Activated CD4-positive, alpha-beta T cell treated with anti-CD3 and anti-CD28 coated beads, Interleukin-10, Interleukin-2, amounts not matched to agents 100 ng/mL and 50 ng/mL, durations not matched to agents 16 hours and 8 hours (primary cell): Measurements from ENCODE around the gene VSTM2B.

ENCODE experiments used
- DNase-seq: peaks from one replicate; pipeline ENCODE4 v3.0.0-alpha.2; 2020

Gene VSTM2B

DNA sequence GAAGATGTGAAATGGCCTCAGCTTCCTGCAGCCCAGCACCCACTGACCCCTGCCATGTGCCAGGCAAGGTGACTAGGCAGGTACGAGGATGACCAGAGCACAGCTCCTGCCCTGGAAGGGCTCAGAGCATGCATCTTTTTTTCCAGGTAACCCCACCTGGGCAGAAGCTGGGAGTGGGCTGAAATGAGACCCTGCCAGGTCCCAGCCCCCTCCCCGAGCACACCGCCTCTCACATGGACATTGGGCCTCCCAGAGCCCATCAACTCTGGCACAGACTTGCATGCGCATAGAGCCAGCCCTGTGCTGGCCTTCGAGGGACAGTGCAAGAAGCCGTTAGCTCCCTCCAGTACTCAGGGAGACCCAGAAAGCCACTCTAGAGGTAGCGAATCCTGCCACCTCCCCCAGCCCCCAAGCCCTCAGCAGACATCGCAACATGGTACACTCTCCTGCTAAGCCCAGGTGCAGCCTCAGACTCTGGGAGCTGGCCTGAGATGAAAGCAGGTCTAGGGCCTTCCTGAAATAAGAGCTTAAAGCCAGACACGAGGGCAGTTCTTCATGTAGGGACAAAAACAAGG, 8.9 kb upstream of the VSTM2B start:
- DNase-seq: no peak

DNA sequence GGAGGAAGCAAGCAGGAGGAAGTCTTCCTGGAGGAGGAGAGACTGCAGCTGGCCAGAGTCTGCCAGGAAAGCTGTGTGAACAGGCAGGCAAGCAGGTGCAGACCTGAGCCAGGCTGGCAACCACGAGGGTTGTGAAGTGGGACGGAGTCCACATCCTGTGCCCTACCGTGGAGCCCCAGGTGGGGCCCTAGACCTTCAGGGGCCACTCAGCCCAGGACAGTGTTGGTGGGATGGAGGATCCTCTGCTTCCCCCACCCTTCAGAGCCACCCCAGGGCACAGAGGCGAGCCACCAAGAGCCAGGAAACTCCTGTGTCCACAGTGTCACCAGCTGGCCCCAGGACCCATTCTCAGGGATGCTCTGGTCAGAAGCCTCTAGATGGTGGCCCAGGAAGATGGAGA, 8.4 kb upstream of the VSTM2B start:
- DNase-seq: no peak

DNA sequence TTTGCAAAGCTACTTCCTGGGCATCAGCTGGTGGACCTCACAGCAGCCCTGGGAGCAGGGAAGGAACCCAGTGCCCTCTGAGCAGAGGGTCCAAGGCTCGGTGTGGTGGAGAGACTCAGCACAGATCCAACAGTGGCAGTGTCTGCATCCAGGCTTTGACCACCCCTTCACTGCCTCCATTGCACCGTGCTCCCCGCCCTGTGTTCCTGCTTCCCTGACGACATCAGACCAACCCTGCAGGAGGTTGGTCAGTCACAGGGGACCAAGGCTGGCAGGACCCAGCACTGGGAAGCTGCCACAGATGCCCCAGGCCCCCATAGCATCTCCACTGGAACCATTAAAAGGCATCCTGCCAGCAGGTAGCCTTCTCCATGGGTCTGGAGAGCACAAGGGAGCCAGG, 7.8 kb upstream of the VSTM2B start:
- DNase-seq: no peak

DNA sequence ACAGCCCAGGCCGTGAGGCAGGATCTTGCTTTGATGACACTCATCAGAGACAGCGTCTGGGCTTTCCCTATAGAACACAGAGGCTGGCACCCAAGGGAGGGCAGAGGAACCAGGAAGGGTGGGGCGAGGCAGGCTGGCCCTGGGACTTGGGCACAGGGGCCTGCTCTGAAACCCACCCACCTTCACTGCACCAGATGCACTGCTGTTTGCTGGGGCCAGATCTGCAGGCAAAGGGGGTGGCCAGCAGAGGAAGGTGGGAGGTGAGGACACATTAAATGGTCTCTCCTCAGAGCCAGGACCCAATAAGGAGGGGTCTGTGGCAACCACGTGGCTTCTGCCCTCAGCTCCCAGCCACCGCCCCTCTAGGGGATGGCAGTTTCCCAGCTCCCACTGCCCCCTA, 6.6 kb upstream of the VSTM2B start:
- no peak for DNase-seq

GRCh38 chr19:29519931-29520330, 5.9 kb upstream of the VSTM2B start:
- DNase-seq: no peak

DNA sequence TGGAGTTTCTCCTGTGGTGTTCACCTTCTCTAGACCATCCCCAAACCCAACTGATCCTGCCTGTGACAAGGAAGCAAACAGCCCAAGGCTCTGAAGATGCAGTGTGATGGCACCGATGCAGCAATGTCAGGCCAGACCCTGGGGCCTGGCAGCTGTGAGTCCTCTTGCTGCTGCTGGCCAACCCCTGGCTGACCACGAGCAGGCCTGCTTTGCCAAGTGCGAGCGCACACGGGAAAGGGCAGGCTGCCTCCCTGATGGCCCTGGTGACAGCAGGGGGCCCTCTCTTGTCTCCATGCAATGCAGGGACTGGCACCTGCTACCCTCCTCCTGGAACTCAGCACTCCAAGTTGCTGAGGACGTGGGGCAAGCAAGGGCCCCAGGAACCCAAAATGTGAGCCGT, 5.4 kb upstream of the VSTM2B start:
- no peak for DNase-seq

GRCh38 chr19:29521291-29522075, 4.3 kb upstream of the VSTM2B start:
- DNase-seq: no peak

- no peak for DNase-seq
Measured at GRCh38 chr19:29523568-29523967, 2.2 kb upstream of the VSTM2B start.

DNA sequence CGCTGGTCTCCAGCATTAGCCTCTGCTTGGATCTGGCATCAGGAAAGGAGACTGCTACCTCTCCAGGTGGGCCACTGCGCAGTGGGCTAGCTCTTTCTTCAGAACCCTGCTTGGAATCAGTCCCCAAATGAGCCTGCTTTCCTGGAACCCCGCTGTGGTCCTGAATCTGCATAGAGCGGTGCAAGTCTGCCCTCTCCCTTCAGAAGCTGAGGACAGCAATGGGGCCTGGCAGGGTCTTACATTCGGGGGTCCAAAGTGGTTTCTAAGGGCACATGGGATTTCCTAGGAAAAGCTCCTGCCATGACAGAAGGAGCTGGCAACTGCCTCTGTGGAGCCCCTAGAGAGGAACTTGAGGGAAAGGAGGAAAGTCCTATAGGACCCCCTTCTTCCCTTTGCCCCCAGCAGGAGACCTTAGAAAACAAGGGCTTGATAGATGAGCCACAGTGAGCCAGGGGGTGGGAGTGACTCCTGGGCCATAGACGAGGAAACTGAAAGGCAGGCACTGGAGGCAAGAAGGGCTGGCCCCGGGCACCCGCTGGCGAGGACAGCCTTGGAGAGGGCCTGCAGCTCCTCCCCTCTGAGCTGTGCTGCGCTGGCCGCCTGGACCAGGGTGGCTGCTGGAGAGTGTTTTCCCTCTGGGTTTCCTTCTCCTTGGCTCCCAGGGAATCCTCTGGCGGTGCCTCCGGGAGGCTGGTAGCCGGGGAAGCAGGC, 1.4 kb upstream of the VSTM2B start:
- no peak for DNase-seq

- DNase-seq: no peak
Measured at GRCh38 chr19:29524912-29525831, 622 bp upstream of the VSTM2B start.

DNA sequence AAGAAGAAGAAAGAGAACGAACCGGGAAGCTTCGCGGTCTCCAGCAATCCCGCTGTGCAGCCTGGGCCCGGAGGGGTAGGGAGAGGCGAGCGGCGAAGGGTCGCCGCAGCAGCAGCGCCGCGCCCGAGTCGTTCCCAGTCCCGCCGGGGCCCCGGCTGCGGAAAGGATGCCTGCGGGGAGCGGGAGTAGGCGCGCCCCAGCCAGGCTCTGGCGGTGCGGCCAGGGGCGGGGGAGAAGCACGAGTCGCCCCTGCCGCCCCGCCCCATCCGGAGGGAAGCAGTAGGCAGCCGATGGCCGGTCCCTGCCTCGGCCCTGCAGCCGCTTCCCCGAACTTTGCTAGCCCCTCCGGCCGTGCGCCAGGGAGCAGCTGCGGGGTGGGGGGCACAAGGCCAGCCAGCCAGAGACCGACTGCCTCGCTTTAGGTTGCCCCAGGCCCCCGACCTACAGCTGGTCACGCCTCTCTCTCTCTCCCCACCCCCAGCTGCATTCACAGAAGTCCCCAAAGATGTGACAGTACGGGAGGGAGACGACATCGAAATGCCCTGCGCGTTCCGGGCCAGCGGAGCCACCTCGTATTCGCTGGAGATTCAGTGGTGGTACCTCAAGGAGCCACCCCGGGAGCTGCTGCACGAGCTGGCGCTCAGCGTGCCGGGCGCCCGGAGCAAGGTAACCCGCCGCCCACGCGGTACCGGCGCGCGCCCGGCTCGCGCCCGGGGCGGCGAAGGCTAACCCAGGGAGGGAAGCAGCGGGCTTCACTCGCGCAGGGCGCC, 1.1 kb downstream of the VSTM2B start:
- peak; percentile 50 for DNase-seq

DNA sequence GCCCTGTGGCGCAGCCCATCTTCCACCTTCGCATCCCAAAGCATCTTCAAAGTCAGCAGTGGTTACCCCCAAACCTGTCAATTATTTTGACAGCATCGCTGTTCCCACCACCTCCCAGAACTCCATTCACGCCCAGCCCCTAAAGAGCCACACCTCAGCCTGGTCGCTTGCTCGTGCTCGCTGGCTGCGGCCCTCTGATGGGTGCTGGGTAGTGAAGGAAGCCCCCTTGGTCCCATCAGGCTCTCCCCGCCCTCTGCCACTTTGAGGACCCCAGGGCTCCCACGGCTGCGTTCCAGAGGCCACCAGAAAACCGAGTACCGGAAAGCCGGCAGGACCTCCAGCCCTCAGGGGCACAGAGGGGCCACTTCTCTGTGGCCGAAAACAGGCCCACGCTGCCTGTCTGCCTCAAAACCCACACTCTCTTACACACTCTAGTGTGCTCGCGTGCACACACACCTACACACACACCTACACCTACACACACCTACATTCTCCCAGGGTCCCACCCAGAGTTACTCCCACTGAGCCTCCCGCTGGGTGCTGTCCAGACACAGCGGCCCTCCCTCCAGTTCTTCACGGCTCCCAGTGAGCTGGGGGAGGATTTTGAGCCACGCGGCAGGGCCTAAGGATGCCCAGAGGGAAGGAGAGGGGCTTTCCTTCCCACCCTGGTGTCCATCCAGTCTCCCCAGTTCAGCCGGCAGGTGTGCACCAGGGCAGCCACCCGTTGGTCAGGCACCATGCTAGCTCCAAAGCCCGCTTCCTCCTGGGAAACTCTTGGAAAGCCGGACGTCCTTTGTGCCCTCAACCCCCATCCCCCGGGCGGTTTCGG, 1.9 kb downstream of the VSTM2B start:
- no peak for DNase-seq

GRCh38 chr19:29528350-29528945, 2.7 kb downstream of the VSTM2B start:
- DNase-seq: peak; percentile 86

DNA sequence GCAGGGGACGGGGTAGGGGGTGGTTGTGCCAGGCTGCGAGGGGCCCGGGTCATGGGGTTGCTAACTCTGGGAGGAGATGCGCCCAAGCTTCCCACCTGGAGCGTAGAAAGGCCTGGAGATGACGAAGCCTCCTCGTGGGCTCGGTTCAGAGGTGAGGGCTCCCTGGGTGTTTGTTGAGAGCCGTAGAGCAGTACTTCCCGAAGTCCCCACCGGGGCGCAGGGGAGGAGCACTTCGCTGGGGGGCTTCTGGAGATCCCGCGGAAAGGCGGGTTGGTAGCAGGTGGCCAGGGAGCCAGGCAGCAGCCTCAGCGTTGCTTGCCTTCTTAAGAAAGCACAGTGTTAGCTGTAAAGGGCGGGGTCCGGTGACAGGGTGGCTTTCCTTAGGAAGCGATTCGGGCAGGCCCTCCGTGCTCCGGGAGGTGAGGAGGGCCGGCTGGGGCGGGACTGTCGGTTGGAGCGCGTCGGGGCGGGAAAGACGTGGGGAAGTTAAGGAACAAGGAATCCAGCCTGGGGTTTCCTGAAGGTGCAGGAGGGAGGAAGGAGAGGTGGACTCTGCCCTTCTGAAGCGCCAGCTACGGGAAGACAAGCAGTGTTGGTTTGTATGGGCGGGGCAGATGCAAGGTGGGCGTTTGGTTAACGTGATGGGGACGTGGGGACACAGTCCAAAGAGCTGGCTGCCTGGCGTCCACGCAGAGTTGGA, 3.3 kb downstream of the VSTM2B start:
- DNase-seq: no peak

- no peak for DNase-seq
Measured at GRCh38 chr19:29529646-29530539, 4.1 kb downstream of the VSTM2B start.

GRCh38 chr19:29530540-29531457, 5.0 kb downstream of the VSTM2B start:
- no peak for DNase-seq

GRCh38 chr19:29531458-29532025, 5.7 kb downstream of the VSTM2B start:
- DNase-seq: no peak

DNA sequence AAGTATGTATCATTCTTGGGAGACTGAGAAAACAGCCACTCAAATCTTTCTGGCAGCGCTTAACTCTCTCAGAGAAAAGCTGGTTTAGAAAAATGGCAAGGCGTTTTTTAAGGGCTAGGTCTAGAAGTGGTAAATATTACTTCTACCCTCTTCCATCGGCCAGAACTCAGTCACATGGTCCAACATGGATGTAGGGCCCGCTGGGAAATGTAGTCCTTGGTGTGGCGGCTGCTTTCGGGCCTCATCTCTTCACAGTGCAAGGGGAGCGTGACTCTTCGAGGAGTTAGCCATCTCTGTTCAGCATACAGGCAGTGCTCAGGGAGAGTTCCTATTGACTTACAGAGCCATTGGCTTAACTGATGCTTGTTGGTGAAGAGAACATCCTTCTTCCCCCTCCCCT, 6.3 kb downstream of the VSTM2B start:
- DNase-seq: no peak
